Activated T-cell treated with anti-CD3 and anti-CD28 coated beads, Interleukin-2, amount 50 U/mL, for 72 hours (primary cell): ENCODE data around the gene NPM1. TPM values are rescaled to one million over a fixed set of nuclear protein-coding genes. Genes with fewer than 3 reads are reported as not detected.

Experiments used
- ATAC-seq, 2 donors: fragments of 150-1000 bp; cut with Tn5 transposase; replicated peaks in 1 of 2; 2 replicates each; pipeline ENCODE4 v1.10.0; 2021; ENCODE audit warnings: moderate library complexity in 2 of 2, mild to moderate bottlenecking in 1 of 2
- DNase-seq, 2 donors: peaks; one replicate each; pipeline ENCODE4 v3.0.0; 2021 to 2022; ENCODE audit warnings: mixed read lengths in 1 of 2
- H3K27ac Mint-ChIP-seq: one replicate; pipeline ENCODE4 v1.8.0; 2022; ENCODE audit warnings: mild to moderate bottlenecking, moderate library complexity, mixed read lengths
- H3K27me3 Mint-ChIP-seq: one replicate; pipeline ENCODE4 v1.8.0; 2022; ENCODE audit warnings: low read depth, mixed read lengths
- H3K36me3 Mint-ChIP-seq, 2 donors: one replicate each; pipeline ENCODE4 v1.8.0; 2022; ENCODE audit warnings: mixed read lengths in 2 of 2, mild to moderate bottlenecking in 1 of 2; ENCODE audit not compliant: insufficient read depth in 2 of 2
- H3K4me1 Mint-ChIP-seq: one replicate; pipeline ENCODE4 v1.8.0; 2022; ENCODE audit warnings: low read depth, mixed read lengths
- H3K4me3 Mint-ChIP-seq, 2 donors: one replicate each; pipeline ENCODE4 v1.8.0; 2022; ENCODE audit warnings: mild to moderate bottlenecking in 2 of 2, mixed read lengths in 2 of 2, moderate library complexity in 2 of 2
- H3K9me3 Mint-ChIP-seq, 2 donors: one replicate each; pipeline ENCODE4 v1.8.0; 2022; ENCODE audit warnings: mixed read lengths in 2 of 2
- total RNA-seq, 2 donors: library from RNA; stranded (reverse); gene quantifications; one replicate each; pipeline ENCODE4 v1.2.3, GENCODE V29; 2022

The NPM1 gene
- total RNA-seq, 2 donors from 2014 or later, result 2,044 to 2,227 TPM

GRCh38 chr5:171457208-171457981 lies 69.7 kb downstream of the NPM1 start:
- Mint-ChIP-seq H3K27ac (no peak overlapping the region), H3K9me3 (no peaks in the 10 kb centered on the region), H3K36me3 (no peaks in the 10 kb centered on the region), H3K4me3 (no peak overlapping the region), H3K4me1 (no peaks in the 10 kb centered on the region), H3K27me3 (peaks cover 37% of the 10 kb centered on the region)
- DNase-seq (no peak), ATAC-seq (no peak)

DNA sequence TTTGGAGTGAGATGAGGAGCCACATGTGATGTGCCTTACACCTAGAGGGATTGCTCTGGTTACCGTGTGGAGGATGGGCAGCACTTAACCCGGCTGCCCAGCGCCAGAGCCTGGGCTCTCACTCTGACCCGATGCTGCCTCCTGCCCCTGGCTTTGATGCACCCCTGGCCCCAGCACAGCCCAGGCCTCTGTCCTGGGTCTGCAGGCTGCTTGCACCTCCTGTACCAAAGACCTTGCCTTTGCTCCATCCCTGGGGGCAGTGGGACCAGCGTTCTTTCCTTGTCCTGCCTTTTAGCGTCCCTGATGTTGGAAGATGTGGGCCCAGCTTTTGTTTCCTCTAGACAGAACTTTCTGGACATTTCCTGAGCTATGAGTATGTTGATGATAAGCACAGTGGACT lies 72.2 kb downstream of the NPM1 start:
- Mint-ChIP-seq H3K27me3 (peaks cover 24% of the 10 kb centered on the region), H3K9me3 (no peaks in the 10 kb centered on the region), H3K36me3 (no peaks in the 10 kb centered on the region), H3K27ac (no peak overlapping the region), H3K4me3 (no peak overlapping the region), H3K4me1 (no peaks in the 10 kb centered on the region)
- DNase-seq (no peak), ATAC-seq (no peak)

Other genes with a start within 250 kb of the NPM1 start
- gene TLX3, start 78.6 kb upstream of the NPM1 start, total RNA-seq, result not detected
- gene FGF18, start 31.8 kb downstream of the NPM1 start, total RNA-seq, result under 1 TPM; 0.12 to 0.17 TPM